HG03095 (cell line): ENCODE measurements around the gene KIF18B.

ENCODE experiments used
- ATAC-seq: cut with Tn5 transposase; IDR thresholded peaks from one replicate; pipeline ENCODE4 v1.9.1; 2021; ENCODE audit warnings: moderate library complexity; ENCODE audit not compliant: unreplicated experiment

The KIF18B gene

GRCh38 chr17:44884941-44885340 lies 62.6 kb downstream of the KIF18B start:
- no peak for ATAC-seq

GRCh38 chr17:44881145-44881544 lies 66.4 kb downstream of the KIF18B start:
- no peak for ATAC-seq

GRCh38 chr17:44880062-44880461 lies 67.5 kb downstream of the KIF18B start:
- ATAC-seq = no peak

- ATAC-seq = no peak
Observed at GRCh38 chr17:44879376-44879775, 68.2 kb downstream of the KIF18B start.

- ATAC-seq = no peak
Observed at GRCh38 chr17:44878627-44879221, 68.8 kb downstream of the KIF18B start.

- no peak for ATAC-seq
Observed at GRCh38 chr17:44877121-44877520, 70.5 kb downstream of the KIF18B start.

GRCh38 chr17:44875761-44876160 lies 71.8 kb downstream of the KIF18B start:
- ATAC-seq = no peak
